PC-9 (cell line): ENCODE data around the gene LARP4B.

Experiments
- EZH2 ChIP-seq: fragments of 200-600 bp; sonication (generic); IDR thresholded peaks from 2 replicates; pipeline ENCODE4 v1.8.0; 2017; ENCODE audit warnings: antibody characterized with exemption, low read depth
- TF ChIP-seq, protein P1 (sequence below): fragments of 200-600 bp; sonication (generic); conservative IDR thresholded peaks from 2 replicates; pipeline ENCODE4 v1.6.1; 2017; ENCODE audit warnings: mixed run types, antibody characterized with exemption, mild to moderate bottlenecking, moderate library complexity

DNA sequence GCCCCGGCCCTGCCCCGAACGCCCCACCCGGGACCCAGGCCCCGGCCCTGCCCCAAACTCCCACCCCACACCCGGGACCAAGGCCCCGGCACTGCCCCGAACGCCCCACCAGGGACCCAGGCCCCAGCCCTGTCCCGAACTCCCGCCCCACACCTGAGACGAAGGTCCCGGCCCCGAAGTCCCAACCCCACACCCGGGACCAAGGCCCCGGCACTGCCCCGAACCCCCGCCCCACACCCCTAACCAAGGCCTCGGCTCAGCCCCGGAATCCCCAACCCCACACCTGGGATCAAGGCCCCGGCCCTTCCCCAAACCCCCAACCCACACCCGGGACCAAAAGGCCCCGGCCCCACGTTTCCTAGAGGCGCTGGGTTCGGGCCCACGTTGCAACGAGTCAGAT lies 1.1 kb upstream of the LARP4B start:
- TF ChIP-seq, protein P1, sequence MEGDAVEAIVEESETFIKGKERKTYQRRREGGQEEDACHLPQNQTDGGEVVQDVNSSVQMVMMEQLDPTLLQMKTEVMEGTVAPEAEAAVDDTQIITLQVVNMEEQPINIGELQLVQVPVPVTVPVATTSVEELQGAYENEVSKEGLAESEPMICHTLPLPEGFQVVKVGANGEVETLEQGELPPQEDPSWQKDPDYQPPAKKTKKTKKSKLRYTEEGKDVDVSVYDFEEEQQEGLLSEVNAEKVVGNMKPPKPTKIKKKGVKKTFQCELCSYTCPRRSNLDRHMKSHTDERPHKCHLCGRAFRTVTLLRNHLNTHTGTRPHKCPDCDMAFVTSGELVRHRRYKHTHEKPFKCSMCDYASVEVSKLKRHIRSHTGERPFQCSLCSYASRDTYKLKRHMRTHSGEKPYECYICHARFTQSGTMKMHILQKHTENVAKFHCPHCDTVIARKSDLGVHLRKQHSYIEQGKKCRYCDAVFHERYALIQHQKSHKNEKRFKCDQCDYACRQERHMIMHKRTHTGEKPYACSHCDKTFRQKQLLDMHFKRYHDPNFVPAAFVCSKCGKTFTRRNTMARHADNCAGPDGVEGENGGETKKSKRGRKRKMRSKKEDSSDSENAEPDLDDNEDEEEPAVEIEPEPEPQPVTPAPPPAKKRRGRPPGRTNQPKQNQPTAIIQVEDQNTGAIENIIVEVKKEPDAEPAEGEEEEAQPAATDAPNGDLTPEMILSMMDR, result no peak
- TF ChIP-seq EZH2, result no peak
